ENCODE results near the gene SPTBN5. TPM values are rescaled to one million over a fixed set of nuclear protein-coding genes. Genes with fewer than 3 reads are reported as not detected.
A peak's percentile ranks its signal among the peaks of the same experiment; 100 is the strongest.

SPTBN5 gene
- total RNA-seq, 2 donors from 2014 or later, result 0.63 to 1.3 TPM

- H3K36me3 ChIP-seq, result peaks cover 44% of the 10 kb centered on the region
These were observed 80.4 kb downstream of the SPTBN5 start for GRCh38 chr15:41813426-41813825.

GRCh38 chr15:41812820-41813375, 81.0 kb downstream of the SPTBN5 start:
- TF ChIP-seq CTCF (IDR thresholded peaks at IDR 0.05), result no peak
- H3K4me1 ChIP-seq, result no peaks in the 10 kb centered on the region
- no peak for DNase-seq (ENCODE audit: low spot score)
- no peaks in the 10 kb centered on the region for H3K27me3 ChIP-seq
- no peak overlapping the region for H3K4me3 ChIP-seq
- no peak overlapping the region for H3K27ac ChIP-seq
- H3K36me3 ChIP-seq, result peaks cover 38% of the 10 kb centered on the region
- no peaks in the 10 kb centered on the region for H3K9me3 ChIP-seq

More at GRCh38 chr15:41813426-41813825, 80.4 kb downstream of the SPTBN5 start:
- TF ChIP-seq CTCF (IDR thresholded peaks at IDR 0.05), result no peak
- H3K27me3 ChIP-seq, result no peaks in the 10 kb centered on the region
- H3K9me3 ChIP-seq, result no peaks in the 10 kb centered on the region
- no peaks in the 10 kb centered on the region for H3K4me1 ChIP-seq
- H3K27ac ChIP-seq, result no peak overlapping the region
- no peak overlapping the region for H3K4me3 ChIP-seq
- no peak for DNase-seq (ENCODE audit: low spot score)

DNA sequence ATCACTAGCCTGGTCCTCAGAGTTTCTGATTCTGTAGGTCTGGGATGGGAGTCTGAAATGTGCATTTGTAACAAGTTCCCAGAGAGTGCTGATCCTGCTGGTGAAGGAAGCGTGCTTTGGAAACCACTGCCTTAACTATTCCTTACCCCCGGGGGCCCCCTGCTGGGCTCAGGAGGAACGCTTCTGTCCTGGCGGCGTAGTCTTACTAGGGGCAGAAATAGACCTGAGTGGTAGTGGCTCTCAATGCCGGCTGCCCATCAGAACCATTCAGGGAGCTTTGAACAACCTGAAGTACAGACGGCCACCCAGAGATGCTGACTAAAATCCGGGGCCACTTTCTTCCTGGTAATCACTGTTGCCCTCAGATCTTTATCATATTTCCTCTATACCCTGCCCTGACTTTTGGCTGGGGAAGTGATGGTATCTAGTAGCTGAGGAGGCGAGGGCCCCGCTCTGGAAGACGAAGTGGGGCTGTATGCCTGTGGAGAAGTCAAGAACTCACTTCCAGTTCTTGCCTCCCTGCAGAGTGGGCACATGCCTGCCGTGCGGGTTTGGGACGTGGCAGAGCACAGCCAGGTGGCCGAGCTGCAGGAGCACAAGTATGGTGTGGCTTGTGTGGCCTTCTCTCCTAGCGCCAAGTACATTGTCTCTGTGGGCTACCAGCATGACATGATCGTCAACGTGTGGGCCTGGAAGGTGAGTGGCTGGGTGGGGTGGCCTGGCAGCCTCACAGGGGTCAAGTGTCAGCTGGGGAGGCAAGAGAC, 82.2 kb downstream of the SPTBN5 start:
- H3K4me1 ChIP-seq, result peaks cover 0 to 2% of the 10 kb centered on the region in 2 donors
- H3K27ac ChIP-seq, result no peak overlapping the region
- no peak overlapping the region for H3K4me3 ChIP-seq
- H3K36me3 ChIP-seq, result peaks cover 26% of the 10 kb centered on the region
- peak; percentile 84 for DNase-seq (ENCODE audit: low spot score)
- no peaks in the 10 kb centered on the region for H3K27me3 ChIP-seq
- no peaks in the 10 kb centered on the region for H3K9me3 ChIP-seq
- TF ChIP-seq CTCF (IDR thresholded peaks at IDR 0.05), result peak; percentile 62 to 91

GRCh38 chr15:41810651-41811431, 83.0 kb downstream of the SPTBN5 start:
- H3K27me3 ChIP-seq, result no peaks in the 10 kb centered on the region
- no peak overlapping the region for H3K4me3 ChIP-seq
- peaks cover 23% of the 10 kb centered on the region for H3K36me3 ChIP-seq
- no peaks in the 10 kb centered on the region for H3K9me3 ChIP-seq
- H3K4me1 ChIP-seq, result peaks cover 0 to 7% of the 10 kb centered on the region in 2 donors
- TF ChIP-seq CTCF (IDR thresholded peaks at IDR 0.05), result no peak
- H3K27ac ChIP-seq, result no peak overlapping the region
- DNase-seq (ENCODE audit: low spot score), result no peak

DNA sequence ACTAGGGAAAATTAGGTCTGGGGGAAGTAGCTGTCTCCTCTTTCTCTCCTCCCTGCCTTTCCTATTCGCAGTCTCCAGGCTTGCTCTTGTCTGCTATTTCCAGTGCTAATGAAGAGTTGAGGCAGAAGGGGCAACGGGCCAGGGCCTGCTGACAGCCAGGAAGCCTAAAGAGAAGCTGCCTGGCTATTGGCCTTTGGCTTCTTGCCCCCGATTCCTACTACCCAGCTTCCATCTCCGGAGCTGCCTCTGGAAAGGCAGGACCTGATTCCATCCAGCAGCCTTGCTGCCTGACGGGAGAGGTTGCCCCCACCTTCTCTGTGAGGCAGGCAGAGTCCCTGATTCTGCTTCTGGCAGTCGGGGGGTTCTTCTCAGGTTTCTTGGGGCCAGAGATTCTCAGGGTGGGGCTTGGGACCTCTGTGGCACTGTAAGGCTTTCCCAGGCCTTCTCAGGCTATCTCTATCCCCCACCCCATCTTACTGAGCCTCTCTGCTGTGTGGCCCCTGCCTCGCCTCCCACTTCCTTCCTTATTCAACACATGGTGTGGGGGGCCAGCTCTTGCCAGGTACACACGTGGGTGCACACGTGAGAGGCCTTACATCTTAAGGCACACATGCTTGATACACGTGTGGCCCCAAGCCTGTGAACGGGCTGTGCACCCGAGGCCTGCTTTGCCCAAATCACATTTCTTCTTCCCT, 84.2 kb downstream of the SPTBN5 start:
- DNase-seq (ENCODE audit: low spot score), result no peak
- Histone ChIP-seq H3K36me3 (peaks cover 15% of the 10 kb centered on the region), H3K4me1 (peaks cover 0 to 16% of the 10 kb centered on the region in 2 donors), H3K27ac (no peak overlapping the region), H3K4me3 (no peak overlapping the region), H3K27me3 (no peaks in the 10 kb centered on the region), H3K9me3 (no peaks in the 10 kb centered on the region)
- no peak for TF ChIP-seq CTCF (IDR thresholded peaks at IDR 0.05)
